GM23338 (cell line): ENCODE data around the gene PTRH2.

Experiments
- EZH2 ChIP-seq: fragments of 200-600 bp; sonication (generic); IDR thresholded peaks from one replicate; pipeline ENCODE4 v1.8.0; 2017; ENCODE audit warnings: antibody characterized with exemption, mild to moderate bottlenecking, low read depth; ENCODE audit not compliant: unreplicated experiment
- EZH2phosphoT487 ChIP-seq: fragments of 200-600 bp; sonication (generic); IDR thresholded peaks from one replicate; pipeline ENCODE4 v1.8.1; 2018; ENCODE audit warnings: antibody characterized with exemption; ENCODE audit not compliant: unreplicated experiment
- JUNB ChIP-seq: IDR thresholded peaks from one replicate; pipeline ENCODE4 v1.6.1; 2016; ENCODE audit warnings: antibody characterized with exemption; ENCODE audit not compliant: unreplicated experiment
- POLR2AphosphoS5 ChIP-seq: IDR thresholded peaks from 2 replicates; pipeline ENCODE4 v1.6.1; 2016; ENCODE audit warnings: antibody characterized with exemption, low read depth
- TF ChIP-seq, protein P1 (sequence below), 2 experiments: fragments of 200-600 bp in 1 of 2; sonication (generic) in 1 of 2; conservative IDR thresholded peaks; 2 replicates each; pipeline versions ENCODE4 v1.5.1 to v1.6.1; 2016 to 2017; ENCODE audit warnings: antibody characterized with exemption in 2 of 2, low read depth in 2 of 2, mild to moderate bottlenecking in 2 of 2, moderate library complexity in 1 of 2
- TF ChIP-seq, protein P2 (sequence below): IDR thresholded peaks from one replicate; pipeline ENCODE4 v1.6.1; 2018; ENCODE audit warnings: antibody characterized with exemption; ENCODE audit not compliant: unreplicated experiment

DNA sequence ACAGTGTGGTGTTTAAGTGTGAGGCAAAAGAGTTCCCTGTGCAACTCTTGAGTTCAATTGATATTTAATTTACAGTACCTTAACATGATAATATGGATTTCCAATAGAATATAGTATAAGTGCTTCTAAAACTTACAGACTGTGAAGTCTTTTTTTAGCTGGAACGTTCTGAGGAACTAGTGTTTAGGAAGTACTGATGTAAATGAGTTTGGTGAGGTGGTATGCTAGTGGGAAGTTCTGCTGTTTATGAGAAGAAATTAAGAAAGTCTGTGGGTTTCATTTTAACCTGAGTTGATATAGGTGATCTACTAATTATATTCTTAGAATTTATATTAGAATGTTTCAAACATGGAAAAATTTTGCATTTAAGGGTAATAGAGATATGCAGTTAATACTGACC lies 32.0 kb downstream of the PTRH2 start:
- TF ChIP-seq EZH2 (no peak), POLR2AphosphoS5 (no peak), EZH2phosphoT487 (no peak), JUNB (no peak)
- TF ChIP-seq, protein P1, sequence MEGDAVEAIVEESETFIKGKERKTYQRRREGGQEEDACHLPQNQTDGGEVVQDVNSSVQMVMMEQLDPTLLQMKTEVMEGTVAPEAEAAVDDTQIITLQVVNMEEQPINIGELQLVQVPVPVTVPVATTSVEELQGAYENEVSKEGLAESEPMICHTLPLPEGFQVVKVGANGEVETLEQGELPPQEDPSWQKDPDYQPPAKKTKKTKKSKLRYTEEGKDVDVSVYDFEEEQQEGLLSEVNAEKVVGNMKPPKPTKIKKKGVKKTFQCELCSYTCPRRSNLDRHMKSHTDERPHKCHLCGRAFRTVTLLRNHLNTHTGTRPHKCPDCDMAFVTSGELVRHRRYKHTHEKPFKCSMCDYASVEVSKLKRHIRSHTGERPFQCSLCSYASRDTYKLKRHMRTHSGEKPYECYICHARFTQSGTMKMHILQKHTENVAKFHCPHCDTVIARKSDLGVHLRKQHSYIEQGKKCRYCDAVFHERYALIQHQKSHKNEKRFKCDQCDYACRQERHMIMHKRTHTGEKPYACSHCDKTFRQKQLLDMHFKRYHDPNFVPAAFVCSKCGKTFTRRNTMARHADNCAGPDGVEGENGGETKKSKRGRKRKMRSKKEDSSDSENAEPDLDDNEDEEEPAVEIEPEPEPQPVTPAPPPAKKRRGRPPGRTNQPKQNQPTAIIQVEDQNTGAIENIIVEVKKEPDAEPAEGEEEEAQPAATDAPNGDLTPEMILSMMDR (conservative IDR thresholded peaks at IDR 0.05; ENCODE audit: low read depth in 2 of 2), result no peak
- TF ChIP-seq, protein P2, sequence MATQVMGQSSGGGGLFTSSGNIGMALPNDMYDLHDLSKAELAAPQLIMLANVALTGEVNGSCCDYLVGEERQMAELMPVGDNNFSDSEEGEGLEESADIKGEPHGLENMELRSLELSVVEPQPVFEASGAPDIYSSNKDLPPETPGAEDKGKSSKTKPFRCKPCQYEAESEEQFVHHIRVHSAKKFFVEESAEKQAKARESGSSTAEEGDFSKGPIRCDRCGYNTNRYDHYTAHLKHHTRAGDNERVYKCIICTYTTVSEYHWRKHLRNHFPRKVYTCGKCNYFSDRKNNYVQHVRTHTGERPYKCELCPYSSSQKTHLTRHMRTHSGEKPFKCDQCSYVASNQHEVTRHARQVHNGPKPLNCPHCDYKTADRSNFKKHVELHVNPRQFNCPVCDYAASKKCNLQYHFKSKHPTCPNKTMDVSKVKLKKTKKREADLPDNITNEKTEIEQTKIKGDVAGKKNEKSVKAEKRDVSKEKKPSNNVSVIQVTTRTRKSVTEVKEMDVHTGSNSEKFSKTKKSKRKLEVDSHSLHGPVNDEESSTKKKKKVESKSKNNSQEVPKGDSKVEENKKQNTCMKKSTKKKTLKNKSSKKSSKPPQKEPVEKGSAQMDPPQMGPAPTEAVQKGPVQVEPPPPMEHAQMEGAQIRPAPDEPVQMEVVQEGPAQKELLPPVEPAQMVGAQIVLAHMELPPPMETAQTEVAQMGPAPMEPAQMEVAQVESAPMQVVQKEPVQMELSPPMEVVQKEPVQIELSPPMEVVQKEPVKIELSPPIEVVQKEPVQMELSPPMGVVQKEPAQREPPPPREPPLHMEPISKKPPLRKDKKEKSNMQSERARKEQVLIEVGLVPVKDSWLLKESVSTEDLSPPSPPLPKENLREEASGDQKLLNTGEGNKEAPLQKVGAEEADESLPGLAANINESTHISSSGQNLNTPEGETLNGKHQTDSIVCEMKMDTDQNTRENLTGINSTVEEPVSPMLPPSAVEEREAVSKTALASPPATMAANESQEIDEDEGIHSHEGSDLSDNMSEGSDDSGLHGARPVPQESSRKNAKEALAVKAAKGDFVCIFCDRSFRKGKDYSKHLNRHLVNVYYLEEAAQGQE, result no peak
